C1 segment of cervical spinal cord (tissue), 14 donors: ENCODE results near the gene MYH8.

Source experiments
- DNase-seq, 14 donors: peaks; one replicate each; lab custom pipeline; 2025; lab: John Stamatoyannopoulos, UW

Gene MYH8

GRCh38 chr17:10421900-10422542 lies at the start of gene MYH8:
Gene MYH8, minus strand, starts transcription at chr17:10421950. Its CDS starts 1,723 bp downstream, at chr17:10420227.
- no peak for DNase-seq

DNA sequence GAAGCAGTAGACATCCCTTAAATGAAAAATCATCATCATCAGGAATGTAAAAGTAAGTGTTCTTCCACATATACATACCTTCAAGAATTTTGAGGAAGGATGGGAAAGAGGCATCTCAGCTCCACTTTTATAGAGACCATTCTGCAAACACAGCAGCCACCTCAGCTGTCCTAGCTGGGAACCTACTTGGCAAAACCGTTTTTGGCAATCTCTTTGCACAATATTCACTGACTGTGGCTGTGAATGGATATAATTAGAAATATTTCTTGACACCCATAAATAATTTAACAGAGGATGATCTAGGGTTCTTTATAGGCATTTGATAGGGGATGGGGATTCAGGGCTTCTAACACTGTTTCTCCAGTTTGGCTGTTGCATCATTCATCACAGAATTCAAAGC lies 47.7 kb upstream of the MYH8 start, which contains the start of gene MYH4:
MYH4 (minus strand) TSS at position 101 of the 400 bp plus-strand sequence. CDS start 2,814 bp downstream, outside the sequence.
- DNase-seq: no peak

GRCh38 chr17:10463402-10463801 lies 41.7 kb upstream of the MYH8 start:
- DNase-seq: no peak

DNA sequence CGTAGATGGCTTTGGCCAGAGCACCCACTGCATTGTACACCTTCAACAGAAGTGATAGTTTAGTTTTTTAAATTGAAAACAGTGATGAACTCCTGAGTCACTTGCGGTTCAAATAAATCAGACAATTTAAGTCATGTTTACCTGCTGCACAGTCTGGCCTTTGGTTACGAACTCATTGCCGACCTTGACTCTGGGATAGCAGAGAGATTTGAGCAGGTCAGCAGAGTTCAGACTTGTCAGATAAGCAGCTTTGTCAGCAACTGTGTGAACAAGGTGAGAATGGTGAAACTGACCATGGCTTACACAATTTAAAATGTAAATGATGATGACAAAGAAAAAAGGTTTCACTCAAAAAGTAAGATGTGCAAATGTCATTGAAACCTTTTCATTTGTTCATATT lies 38.3 kb upstream of the MYH8 start:
- DNase-seq: no peak

GRCh38 chr17:10458701-10459100 lies 37.0 kb upstream of the MYH8 start:
- no peak for DNase-seq

GRCh38 chr17:10457952-10458351 lies 36.2 kb upstream of the MYH8 start:
- no peak for DNase-seq

GRCh38 chr17:10447026-10447931 lies 25.5 kb upstream of the MYH8 start:
- DNase-seq: no peak

DNA sequence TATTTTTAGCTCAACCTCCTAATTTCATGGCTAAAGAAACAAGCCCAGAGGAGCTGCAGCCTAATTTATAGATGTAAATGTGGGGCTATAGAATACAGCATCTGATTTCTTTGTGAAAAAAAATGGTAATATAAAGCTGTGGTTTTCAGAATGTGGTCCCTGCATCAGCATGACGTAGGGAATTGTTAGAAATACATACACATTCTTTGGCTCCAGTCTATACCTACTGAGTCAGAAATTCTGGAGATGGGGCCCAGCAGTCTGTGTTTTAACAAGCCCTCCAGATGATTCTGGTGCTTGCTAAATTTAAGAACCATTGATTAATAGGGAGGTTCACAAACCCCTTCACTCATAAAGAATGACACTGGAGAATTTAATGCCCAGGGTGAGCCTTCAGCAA lies 18.1 kb upstream of the MYH8 start:
- no peak for DNase-seq

GRCh38 chr17:10435096-10435495 lies 13.3 kb upstream of the MYH8 start:
- DNase-seq: no peak

GRCh38 chr17:10429421-10430045 lies 7.8 kb upstream of the MYH8 start:
- no peak for DNase-seq

DNA sequence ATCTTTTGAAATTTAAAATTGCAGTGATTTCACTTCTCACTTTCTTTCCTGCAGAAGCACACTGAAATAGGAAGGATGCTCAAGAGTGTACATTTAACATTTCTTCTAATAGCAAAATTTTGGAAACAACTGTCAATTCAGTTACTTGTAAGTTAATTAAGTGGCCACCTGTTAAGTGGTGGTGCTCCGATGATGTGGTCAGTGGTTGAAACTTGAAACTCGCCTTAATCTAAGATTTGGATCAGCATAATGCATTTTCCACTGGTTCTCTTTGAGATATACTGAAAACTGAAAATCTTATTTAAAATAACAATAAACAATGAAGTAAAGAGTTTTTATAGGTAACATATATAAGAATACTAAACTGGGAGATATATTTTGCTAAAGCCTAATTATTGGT lies 7.0 kb upstream of the MYH8 start:
- DNase-seq: no peak

DNA sequence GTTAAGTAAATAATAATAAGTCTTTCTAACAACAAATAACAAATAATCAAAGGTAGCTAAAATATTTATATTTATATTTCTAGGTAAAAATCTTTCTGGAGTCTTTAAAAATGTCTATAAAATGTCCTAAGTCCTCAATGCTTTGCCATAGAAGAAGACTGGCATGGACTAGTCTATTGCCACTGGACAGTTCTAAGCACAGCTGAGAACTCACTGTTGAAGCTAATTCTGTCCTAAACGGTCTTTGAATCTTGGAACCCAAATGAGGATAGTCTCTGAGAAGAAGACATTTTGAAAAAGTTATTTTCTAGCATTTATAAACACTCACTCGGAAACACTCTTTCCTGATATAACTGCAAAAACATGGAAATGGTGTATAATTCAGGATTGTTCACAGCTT lies 539 bp downstream of the MYH8 start:
- DNase-seq: no peak

DNA sequence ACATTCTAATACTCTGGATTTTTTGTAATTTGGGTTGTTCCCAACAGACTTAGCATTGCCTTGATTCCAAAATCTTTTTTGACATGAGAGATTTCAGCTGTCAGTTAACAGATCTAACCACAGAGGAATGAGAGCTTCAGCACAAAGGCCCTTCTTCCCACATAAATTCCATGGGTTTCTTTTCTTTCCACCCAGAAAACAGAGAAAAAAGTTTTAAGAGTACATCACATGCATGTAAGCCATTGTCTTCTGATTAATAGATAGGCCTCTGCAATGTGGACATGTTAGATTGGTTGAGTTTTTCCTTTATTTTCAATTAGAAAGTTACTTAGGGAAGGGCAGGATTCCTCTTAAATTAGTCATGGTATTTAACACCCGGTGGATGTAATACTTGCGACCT lies 939 bp downstream of the MYH8 start:
- DNase-seq: no peak

GRCh38 chr17:10417431-10417830 lies 4.3 kb downstream of the MYH8 start:
- DNase-seq: no peak

DNA sequence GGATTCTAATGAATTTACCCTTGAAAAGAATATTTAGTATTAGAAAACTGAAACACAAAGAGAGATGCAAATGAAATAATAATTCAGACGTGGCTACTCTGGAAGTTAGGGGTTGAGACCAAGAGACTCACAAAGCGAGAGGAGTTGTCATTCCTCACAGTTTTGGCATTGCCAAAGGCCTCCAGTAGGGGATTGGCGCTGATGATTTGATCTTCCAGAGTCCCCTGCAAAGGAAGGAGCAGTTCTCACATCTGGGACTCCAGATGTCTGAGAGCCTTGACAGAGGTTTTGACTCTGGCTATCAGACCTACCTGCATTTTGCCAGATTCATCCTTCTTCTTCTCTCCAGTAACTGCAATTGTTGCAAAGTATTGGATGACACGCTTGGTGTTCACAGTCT lies 6.6 kb downstream of the MYH8 start:
- no peak for DNase-seq

DNA sequence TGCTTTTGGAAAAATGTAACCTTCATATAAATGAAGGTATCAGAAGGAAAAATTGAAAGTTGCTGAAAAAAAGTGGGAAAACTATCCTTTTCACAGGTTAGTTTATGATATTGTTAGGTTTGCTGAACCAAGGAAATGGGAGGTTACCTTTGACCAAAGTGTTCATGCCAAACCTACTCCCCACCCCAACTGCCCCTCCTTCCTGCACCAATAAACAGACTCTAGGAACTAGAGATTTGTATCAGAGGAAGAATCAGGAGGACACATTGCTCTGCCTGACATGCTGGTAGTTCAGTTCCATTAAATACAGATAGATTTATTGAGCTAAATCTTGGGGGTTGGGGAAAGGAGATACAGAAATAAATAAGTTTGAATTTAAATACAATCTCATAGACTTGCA lies 18.2 kb downstream of the MYH8 start:
- no peak for DNase-seq

GRCh38 chr17:10398352-10398751 lies 23.4 kb downstream of the MYH8 start:
- no peak for DNase-seq

DNA sequence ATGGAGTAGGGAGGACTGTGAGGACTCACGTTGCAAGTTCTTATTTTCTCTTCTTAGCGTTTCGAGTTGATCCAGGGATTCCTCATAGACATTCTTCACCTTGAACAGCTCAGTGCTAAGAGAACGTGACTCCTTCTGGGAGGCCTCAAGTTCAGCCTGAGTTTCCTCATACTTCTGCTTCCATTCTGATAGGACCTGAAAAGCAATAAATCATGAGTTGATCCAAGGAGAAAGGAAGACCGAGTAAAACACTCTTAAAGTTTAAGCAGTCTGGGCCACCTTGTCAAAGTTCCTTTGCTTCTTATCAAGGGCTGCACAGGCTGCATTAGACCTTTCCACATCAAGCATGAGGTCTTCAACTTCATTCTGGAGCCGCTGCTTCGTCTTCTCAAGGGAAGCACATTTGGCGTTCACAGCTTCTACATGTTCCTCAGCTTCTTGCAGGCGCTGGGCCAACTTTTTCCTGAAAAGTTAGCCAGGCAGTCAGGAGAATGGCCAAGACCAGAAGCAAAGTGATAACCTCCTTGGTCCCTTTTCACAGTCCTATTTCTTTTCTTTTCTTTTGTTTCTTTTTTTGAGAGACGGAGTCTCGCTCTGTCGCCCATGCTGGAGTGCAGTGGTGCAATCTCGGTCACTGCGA lies 25.1 kb downstream of the MYH8 start:
- DNase-seq: no peak

- DNase-seq: no peak
Measured at GRCh38 chr17:10394201-10394887, 27.4 kb downstream of the MYH8 start.

DNA sequence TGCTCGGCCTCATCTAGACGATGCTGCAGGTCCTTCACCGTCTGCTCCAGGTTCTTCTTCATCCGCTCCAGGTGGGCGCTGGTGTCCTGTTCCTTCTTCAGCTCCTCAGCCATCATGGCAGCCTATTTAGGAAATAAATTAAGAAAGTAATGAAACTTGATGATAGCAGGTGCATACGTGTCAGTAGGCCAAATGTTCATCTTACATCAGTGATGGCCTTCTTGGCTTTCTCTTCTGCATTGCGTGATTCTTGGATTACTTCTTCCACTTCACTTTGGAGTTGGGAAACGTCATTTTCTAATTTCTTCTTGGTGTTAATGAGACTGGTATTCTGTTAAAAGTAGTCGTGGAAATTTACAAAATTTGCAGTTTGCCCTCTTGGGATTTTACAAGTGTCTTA lies 28.9 kb downstream of the MYH8 start:
- DNase-seq: no peak

- DNase-seq: no peak
Measured at GRCh38 chr17:10385871-10386270, 35.9 kb downstream of the MYH8 start.
